ENCODE data around the gene HOXA7. TPM values are rescaled to one million over a fixed set of nuclear protein-coding genes. Genes with fewer than 3 reads are reported as not detected.

Gene HOXA7
- total and polyA plus RNA-seq, 2 of the 8 experiments (the other 6 are each of a cell fraction or from before 2014, with no cell fraction given), result 0.03 TPM; not detected in 1

DNA sequence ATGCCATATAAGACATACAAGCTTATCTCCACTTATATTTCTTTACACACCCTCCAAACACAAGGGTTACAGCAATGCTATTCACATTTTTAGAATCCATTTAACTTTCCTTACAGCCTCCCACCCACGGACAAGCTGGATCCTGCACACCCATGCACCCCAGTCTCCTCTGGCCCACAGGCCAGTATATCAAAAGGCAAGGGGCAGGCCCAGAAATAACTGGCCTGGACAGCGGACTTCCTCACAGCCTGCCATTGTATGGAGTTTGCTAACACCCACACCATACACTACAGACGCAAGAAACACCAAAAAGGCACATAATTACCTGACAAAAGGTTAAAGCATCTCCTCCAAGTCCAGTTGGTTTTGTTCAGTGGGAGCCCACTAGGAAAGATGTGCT lies 37.9 kb downstream of the HOXA7 start (continued):
- peak; percentile 20 for TF ChIP-seq SUZ12 (IDR thresholded peaks at IDR 0.05; ENCODE audit: low read length)
- TF ChIP-seq TEAD4 (IDR thresholded peaks at IDR 0.05; ENCODE audit: low read depth, low read length), result no peak
- no peak for TF ChIP-seq KDM5A (IDR thresholded peaks at IDR 0.05; ENCODE audit: low read length)

Measured in H1 (cell line).